DMS153 treated with DMSO at 0.1 percent for 48 hours (cell line): ENCODE measurements around the gene FAM13A.

Experiments
- DNase-seq: peaks from one replicate; lab custom pipeline; 2025; ENCODE audit not compliant: unreplicated experiment; lab: John Stamatoyannopoulos, UW

The FAM13A gene

DNA sequence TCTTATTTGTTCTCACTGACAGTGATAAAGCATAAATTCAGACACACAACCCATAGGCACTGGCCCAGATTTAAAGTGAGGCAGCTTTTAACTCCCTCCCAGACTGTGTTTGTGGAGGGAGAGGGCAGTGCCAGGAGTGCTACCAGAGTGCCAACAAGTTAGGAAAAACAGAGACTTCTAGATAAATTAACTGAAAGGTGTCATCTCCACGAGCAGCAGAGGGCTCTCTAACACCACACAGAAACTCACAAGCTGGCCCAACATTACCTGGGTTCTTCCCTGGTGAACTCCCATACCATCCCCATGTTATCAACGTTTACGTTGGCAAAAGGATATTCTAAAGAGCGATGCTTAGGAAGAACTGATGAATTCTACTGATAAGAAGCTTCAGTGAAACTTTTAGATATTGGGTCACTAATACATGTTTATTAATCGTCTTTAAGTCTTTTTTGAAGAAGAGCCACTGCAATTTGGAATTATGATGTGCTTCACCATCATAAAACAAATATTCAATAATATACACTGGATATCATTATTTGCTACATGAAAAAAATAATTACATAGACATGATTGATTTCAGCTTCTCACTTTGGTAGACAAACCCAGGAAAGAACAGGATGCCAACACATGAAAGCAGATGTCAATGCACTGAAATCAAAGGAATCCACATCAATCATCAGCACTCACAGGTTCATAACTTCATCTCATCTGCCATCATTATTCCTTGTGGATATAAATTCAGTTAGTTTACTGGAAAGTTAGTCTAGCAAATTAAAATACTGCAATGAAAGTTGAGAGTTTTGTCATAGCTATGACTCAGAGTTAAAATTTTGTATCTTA is 238.1 kb downstream of the FAM13A start:
- DNase-seq, result peak; percentile 82

DNA sequence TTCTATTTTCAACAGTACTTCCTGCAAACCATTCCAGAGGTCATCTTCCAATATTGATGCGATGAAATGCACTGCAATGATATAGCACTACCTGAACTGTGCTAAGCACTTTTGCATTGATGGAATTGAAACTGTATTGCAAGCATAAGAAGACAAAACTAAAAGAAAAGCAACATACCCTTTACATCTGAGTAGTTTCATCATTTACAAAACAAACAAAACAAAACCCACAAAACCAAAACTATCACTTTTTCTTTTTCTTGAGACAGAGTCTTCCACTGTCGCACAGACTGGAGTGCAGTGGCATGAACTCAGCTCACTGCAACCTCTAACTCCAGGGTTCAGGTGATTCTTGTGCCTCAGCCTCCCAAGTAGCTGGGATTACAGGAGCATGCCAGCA is 239.2 kb downstream of the FAM13A start:
- DNase-seq, result no peak

DNA sequence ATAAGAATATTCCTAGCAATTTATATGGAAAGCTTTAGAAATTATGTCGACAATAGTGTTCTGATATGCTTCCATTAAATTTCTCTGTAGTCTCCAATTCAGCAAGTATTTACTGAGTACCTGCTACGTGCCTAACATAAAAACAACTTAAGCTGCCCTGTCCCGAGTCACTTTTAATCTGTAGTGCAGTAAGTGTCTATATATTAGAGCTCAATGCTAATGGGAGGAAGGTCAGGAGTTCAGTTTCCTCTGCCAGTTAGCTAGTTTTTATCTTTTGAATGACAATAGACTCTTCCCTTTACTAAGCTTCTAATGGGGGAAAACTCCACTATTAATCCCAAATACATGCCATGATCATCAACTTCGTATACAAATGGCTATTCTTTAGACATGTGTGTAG is 240.6 kb downstream of the FAM13A start:
- no peak for DNase-seq

DNA sequence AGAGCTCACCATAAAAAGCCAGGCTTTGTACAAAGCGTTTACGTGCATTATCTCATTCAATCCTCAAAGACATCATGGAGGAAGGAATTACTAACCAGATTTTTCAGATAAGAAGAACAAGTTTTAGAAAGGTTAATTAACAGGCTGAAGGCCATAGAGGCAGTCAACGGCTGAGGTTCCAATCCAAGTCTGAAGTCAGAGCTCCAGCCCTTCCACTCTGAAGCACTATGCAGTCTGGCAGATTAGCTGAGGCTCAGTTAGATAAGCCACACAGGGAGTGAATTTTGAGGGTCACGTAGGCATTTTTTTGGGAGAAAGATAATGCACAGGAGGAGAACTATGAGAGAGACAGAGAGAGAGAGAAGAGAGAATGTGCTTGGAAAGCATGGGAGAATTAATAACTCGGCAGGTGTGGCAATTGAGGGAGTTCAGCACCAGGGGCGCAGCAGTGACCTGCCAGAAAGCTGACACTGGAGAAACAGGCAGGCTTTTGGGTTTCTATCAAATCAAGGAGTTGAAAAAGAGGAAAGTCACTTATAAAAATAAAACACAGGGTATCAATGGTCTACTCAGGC is 242.9 kb downstream of the FAM13A start:
- no peak for DNase-seq

DNA sequence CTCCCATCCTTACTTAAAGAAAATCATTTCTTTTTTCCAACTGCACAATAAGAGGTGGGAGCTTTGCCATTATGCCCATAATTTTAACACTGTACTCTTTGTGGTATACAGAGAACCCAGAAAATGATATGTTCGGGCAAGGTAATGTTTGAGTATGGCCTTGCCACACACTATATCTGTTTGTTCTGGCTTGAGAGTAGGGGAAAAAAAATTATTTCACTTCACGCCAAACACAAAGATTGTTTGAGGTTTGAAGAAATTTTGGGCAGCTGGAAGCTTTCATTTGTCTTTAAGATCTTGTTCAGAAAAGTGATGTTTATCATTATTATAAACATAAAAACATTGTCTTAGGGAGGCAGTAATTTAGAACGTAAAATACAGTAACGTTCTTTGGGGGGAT is 244.0 kb downstream of the FAM13A start:
- no peak for DNase-seq

DNA sequence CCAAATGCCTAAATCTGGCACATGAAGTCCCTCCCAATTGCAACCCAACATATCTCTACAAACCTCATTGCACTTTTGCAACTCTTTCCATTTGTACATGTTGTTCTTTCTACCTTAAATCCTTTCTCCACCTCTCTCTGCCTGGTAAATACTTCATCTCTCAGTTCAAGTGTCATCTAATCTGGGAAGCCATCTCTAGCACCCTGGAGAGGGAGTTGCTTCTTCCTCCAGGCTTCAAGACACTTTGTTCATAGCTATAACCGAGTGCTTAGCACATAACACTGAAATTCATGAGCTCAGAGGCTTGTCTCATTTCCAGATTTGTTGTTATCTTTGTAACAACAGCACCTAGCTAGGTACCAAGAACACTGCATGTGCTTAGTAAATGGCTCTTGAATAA is 244.6 kb downstream of the FAM13A start:
- no peak for DNase-seq

DNA sequence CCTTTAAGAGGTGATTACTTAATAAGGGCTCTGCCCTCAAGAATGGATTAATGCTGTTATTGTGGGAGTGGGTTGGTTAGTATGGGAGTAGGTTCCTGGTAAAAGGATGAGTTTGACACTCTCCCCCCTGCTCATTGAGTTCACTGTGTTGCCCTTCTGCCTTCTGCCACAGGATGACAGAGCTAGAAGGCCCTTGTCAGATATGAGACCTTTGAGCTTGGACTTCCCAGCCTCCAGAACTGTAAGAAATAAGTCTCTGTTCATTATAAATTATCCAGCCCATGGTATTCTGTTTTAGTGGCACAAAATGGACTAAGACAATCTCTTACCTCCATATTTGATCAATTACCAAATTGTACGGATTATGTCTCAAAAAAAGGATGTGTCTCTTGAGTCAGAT is 245.1 kb downstream of the FAM13A start:
- DNase-seq, result no peak

DNA sequence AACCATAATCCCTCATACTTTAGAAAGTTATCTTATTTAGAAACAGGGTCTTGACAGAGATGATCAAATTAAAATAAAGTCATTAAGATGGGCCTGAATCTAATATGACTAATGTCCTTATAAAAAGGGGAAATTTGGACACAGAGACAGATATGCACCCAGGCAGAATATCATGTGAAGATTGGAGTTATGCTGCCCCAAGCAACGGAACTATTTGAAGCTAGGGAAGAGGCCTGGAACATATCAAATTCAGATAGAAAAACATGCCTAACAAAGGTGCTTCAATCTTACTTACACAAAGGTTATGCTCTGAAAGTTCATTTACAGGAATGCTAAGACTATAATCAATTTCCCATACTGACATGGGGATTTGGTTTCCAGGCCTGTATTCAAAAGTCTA is 246.7 kb downstream of the FAM13A start:
- no peak for DNase-seq

DNA sequence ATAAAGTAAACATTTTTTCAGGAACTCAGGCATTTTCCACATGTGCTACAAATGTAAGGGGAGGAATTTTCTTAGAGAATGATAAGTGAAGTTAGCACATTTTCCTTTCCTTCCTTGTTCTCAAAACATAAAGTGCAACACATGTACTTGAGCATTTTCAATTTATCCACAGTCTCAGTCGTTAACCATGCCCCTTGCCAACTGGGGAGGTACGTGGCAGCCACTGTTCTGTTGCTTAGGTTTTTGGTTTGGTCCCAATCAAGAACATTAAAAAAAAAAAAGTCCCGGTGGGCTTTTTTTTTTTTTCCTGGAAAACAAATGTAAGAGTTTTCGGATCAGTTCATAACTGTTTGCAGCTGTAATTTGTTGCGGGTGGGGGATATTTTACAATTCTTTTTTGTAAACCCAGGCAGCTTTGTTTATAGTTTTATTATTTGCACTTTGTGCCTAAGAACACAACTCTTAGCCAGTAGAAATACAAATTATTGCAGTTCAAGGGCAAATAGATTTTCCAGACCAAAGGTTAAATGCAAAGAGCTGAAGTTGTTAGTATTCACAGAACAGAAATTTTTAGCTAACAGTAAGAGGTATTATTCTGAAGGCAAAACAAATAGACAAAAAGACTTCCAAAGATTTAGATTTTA is 247.3 kb downstream of the FAM13A start:
- DNase-seq, result no peak

DNA sequence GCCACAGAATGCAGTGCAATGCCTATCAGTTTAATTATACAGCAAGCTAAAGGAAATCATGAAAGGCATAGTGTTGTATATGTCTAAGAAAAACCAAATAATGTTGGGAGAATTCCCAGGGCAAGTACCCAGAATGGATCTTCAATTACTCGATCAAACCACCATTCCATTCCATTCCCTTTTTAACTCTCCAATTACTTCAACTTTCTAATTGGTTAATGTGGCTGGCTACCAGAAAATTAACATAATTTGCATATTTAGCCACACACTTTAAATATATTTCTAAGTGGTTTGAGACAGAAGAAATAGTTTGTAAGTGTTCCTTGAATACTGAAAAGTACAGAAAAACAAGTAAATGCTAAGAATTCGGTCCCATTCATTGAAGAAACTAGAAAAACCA is 247.9 kb downstream of the FAM13A start:
- no peak for DNase-seq

DNA sequence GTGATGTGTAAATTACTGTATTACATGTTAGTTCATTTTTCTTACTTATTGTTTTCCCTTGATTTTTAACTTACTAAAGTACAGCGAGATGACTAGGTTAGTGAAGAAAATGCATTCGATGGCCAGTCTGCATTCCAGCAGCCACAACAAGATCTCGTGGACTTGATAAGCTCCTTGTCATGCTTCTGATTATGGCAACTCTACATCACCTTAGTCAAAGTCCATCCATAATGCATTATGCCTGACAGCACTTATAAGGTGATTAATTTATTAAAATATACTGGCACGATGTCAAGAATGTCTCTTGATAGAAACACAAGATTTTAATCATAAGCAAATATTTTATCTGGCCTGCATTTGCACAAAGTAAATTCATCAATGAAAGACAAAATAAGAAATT is 249.5 kb downstream of the FAM13A start:
- DNase-seq, result no peak

DNA sequence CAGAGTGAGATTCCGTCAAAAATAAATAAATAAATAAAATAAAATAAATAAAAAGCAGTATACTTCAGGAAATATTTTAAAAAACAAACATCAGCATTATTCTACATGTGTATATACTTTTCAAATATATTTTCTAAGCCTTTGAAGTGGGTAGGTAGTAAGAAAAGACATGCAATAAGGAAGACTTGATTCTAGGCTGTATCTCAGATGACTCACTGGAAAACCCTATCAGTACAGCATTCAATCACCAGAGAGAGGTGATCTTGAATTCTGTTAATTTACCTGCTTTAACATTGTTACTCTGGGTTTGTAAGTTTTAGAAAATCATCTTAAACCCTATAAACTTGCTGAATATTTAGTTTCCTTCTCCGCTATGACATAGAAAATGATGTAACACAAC is 252.8 kb downstream of the FAM13A start:
- no peak for DNase-seq

DNA sequence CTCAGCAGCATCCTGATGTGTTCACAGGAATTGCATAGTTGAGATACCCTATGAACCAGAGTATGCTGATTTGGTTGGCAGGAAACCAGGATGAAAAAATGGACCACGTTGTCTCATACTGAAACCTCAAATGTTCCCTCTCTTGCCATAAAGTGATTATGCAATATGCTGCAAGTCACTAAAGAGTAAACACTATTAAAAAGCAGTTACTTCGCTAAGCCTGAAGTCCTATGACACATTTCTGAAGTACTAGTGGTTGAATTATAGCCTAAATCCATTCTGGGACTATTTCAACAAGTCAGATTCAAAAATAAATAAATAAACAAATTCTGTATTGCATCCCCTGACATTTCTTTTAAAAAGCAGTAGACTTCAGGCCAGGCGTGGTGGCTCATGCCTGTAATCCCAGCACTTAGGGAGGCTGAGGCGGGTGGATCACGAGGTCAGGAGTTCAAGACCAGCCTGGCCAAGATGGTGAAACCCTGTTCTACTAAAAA is 253.3 kb downstream of the FAM13A start:
- DNase-seq, result no peak

DNA sequence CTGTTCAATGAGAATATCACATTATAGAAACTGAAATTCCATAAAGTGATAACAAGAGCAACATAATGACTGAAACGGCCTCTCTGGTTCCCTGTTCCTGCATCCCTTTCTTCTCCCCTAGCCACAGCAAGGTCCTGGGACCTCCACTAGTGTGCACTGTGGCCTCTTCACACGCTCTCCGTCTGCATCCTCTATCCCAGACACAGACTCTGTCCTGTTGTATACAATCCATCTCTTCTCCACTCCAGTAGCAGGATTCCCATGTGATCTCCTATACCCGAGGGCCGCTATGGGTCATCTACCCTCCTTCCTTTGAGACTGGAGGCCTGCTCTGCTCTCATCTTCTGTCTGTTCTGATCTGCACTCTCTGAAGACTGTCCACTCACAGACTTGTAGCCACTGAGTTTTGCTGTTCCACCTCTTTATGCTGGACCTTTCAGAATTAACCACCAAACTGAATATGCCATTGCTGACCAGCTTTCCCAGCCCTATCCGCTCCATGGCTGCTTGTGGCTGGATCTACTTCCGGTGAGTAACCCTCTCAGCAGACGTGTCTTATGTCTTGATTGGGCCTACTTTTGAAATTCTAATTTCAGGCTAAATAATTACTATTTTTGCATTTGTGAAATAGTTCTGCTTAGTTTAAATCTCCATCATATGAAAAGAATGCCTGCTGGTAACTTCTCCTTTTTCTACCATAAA is 254.2 kb downstream of the FAM13A start:
- no peak for DNase-seq

DNA sequence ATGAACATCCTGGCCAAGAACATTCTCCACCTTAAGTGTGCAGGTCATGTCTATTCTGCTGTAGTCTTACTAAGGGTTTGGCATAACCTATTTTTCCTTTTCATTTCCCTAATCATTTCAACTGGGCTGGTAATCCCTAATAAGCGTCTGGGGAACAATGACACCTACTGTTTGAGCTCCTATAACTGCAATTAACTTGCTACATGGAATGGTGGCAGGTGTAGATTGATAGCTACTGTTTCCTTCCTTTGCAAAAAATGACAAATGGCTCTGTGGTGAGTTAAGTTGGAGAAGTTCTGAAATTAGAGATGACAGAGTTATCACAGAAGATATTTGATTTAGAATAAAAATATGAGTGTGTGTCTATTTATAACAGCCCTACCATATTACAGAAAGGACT is 254.8 kb downstream of the FAM13A start:
- DNase-seq, result no peak

DNA sequence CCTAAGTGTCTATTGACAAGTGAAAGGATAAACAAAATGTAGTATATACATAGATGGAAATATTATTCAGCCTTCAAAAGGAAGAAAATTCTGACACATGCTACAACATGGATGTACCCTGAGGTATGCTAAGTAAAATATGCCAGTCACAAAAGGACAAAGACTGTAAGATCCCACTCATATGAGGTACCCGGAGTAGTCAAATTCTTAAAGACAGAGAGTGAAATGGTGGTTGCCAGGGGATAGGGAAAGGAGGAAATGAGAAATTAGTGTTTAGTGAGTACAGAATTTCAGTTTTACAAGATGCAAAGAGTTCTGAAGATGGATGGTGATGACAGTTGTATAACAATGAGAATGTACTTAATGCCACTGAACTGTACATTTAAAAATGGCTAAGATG is 257.1 kb downstream of the FAM13A start:
- no peak for DNase-seq

DNA sequence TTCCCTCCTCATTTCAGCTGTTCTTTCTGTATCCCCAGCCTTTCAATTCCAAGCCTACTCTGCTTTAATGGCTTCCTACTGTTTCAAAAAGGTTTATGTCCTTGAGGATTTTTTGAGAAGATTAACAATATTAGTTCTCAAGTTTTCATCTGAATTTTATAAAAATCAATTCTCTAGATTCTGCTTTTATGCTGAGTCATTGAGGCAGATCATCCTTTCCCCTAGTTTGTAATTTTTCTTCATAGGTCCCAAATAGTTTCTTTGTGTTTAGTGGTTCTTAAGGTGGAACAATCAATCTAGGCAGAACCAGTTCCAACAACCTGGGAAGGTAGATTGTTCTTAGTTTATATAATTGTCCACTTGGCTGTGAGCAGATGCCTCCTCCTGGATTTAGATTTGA is 259.3 kb downstream of the FAM13A start:
- DNase-seq, result no peak

DNA sequence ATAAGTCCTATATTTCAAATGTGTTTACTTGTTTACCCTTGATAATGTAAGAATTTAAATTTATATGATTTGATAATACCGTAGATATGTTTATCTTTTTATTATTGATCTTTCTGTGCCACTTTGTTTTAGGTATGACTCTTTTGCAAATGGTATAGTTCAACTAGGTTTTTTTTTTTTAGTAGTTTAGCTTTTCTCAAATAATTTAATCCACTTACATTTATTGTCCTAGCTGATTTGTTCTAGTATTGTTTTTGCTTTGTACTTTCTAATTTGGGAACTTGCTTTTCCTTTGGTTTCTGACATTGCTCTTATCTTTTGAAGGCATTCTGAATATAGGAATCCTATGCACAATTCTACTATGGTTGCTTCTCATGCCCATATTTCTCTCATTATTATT is 260.4 kb downstream of the FAM13A start:
- DNase-seq, result no peak

DNA sequence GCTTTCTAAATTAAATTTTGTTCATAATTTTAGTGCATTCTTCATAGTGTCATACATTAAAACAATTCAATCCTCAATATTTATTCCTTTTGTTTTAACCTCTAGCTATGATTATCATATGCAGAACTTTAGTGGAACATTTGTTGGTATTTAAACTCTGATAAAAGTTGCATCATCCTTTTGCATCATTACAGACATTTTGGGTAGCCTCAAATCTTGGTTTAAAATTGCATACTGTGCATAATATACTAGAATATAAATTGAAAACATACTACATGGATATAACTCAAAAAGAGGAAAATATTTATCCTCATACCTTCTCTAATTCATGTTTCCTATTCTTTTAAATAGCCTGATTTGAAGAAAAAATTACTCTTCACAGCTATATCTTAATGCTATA is 262.0 kb downstream of the FAM13A start:
- no peak for DNase-seq

DNA sequence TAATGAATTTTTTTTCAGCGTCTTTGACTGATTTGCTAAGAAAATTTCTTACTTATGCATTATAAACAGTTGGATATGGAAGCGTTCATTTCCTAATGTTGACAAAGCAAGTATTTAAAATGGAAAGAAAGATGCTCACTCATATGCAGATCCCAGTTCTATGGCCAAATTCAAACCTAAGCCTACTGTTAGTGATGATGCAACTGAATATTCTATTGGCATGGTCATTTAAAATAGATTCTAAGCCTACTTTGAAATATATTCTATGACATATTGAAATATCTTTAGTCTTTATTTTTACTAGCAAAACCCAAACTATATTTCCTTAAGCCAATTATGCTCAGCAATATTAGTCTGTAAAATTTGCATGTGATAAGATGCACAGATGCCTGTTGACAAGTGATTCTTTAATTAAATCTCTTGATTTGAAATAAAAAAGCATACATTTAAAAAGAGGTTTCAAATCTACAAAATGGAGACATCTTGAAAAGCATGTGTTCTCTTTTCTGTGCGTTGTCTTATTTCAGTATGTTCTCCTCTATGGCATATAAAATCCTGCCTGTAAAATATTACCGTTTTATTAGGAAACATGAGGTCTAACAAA is 262.8 kb downstream of the FAM13A start:
- DNase-seq, result no peak

DNA sequence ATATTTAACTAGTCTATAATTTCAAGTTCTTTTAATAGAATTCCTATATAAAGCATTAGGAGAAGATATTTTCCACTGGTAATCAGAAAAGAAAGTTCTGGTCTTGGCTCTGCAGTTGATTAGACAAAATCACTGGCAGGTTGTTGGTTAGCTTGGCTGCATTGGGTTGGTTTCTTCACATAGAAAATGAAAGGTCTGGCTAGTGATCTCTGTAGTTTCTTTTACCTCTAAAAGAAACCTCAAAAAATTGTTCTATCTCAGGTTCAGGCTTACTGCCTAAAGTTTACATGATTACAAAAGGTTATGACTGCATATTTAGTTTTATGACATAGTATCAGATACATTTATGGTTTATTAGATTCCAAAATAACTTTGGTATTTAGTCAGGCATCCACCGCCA is 263.5 kb downstream of the FAM13A start:
- no peak for DNase-seq
